NT2/D1 (cell line): ENCODE results near the gene KRT4.
A peak's percentile ranks its signal among the peaks of the same experiment; 100 is the strongest.
"Not testable (repeated sequence)": the region's sequence is repeated elsewhere in the genome, so short reads cannot be mapped to it uniquely, and the experiment has no call there.

Source experiments
- DNase-seq: peaks from one replicate; pipeline ENCODE4 v3.0.0-alpha.2; 2011; ENCODE audit warnings: low read depth, low spot score
- H3K27me3 ChIP-seq: 2 replicates; pipeline ENCODE4 v1.6.0; 2011; ENCODE audit warnings: mild to moderate bottlenecking; ENCODE audit not compliant: insufficient read length, insufficient read depth
- H3K36me3 ChIP-seq: 2 replicates; pipeline ENCODE4 v1.6.1; 2011; ENCODE audit warnings: mild to moderate bottlenecking, low read length, mixed read lengths; ENCODE audit not compliant: insufficient read depth, insufficient read length
- H3K4me1 ChIP-seq: 2 replicates; pipeline ENCODE4 v1.5.1; 2011; ENCODE audit not compliant: insufficient read depth, insufficient read length
- H3K4me3 ChIP-seq: 2 replicates; pipeline ENCODE4 v1.5.1; 2011; ENCODE audit warnings: low read depth; ENCODE audit not compliant: insufficient read length
- H3K9ac ChIP-seq: 2 replicates; pipeline ENCODE4 v1.6.0; 2011; ENCODE audit warnings: low read depth; ENCODE audit not compliant: insufficient read length
- H3K9me3 ChIP-seq: 2 replicates; pipeline ENCODE4 v1.5.1; 2011; ENCODE audit warnings: mild to moderate bottlenecking, low read length; ENCODE audit not compliant: insufficient read depth
- SUZ12 ChIP-seq: IDR thresholded peaks from 2 replicates; pipeline ENCODE4 v1.6.1; 2011; ENCODE audit not compliant: insufficient read length, insufficient read depth; ENCODE audit errors: extremely low read depth
- YY1 ChIP-seq: IDR thresholded peaks from 2 replicates; pipeline ENCODE4 v1.6.1; 2011; ENCODE audit not compliant: insufficient read length, insufficient read depth
- ZNF274 ChIP-seq: IDR thresholded peaks from 2 replicates; pipeline ENCODE4 v1.6.1; 2011; ENCODE audit warnings: mild to moderate bottlenecking, low read depth, low read length

Gene KRT4

GRCh38 chr12:52796839-52797528 is 16.9 kb downstream of the KRT4 start:
- Histone ChIP-seq H3K9ac (no peak overlapping the region), H3K36me3 (no peaks in the 10 kb centered on the region), H3K9me3 (no peaks in the 10 kb centered on the region), H3K4me1 (peaks cover 13% of the 10 kb centered on the region), H3K27me3 (no peaks in the 10 kb centered on the region), H3K4me3 (no peak overlapping the region)
- no peak for TF ChIP-seq YY1
- TF ChIP-seq SUZ12, result no peak
- TF ChIP-seq ZNF274, result no peak
- DNase-seq, result no peak

GRCh38 chr12:52796429-52796794 is 17.5 kb downstream of the KRT4 start:
- Histone ChIP-seq H3K4me3 (no peak overlapping the region), H3K9me3 (no peaks in the 10 kb centered on the region), H3K36me3 (no peaks in the 10 kb centered on the region), H3K4me1 (peaks cover 13% of the 10 kb centered on the region), H3K9ac (no peak overlapping the region), H3K27me3 (no peaks in the 10 kb centered on the region)
- TF ChIP-seq SUZ12 (no peak), YY1 (no peak), ZNF274 (no peak)
- no peak for DNase-seq

GRCh38 chr12:52795694-52796428 is 18.1 kb downstream of the KRT4 start, which contains the start of gene KRT3:
Gene KRT3 (minus strand): TSS chr12:52796117. CDS start chr12:52796042, 75 bp downstream.
- Histone ChIP-seq H3K4me3 (no peak within 1 kb of the TSS), H3K4me1 (peaks cover 13% of the 10 kb centered on the region), H3K9me3 (no peaks in the 10 kb centered on the region), H3K27me3 (no peaks in the 10 kb centered on the region), H3K36me3 (no peaks in the 10 kb centered on the region), H3K9ac (no peak within 1 kb of the TSS)
- DNase-seq, result no peak
- TF ChIP-seq ZNF274 (no peak), SUZ12 (no peak), YY1 (no peak)

GRCh38 chr12:52795332-52795674 is 18.6 kb downstream of the KRT4 start:
- H3K4me3 ChIP-seq, H3K27me3 ChIP-seq, H3K9ac ChIP-seq, H3K36me3 ChIP-seq, DNase-seq, H3K9me3 ChIP-seq: not testable (repeated sequence)
- peaks cover 14% of the 10 kb centered on the region for H3K4me1 ChIP-seq

GRCh38 chr12:52794479-52795331 is 19.2 kb downstream of the KRT4 start:
- H3K4me3 ChIP-seq, result no peak overlapping the region
- DNase-seq, result peak; percentile 33
- TF ChIP-seq ZNF274, result no peak
- TF ChIP-seq YY1, result no peak
- no peak for TF ChIP-seq SUZ12
- H3K4me1 ChIP-seq, result peaks cover 13% of the 10 kb centered on the region
- H3K36me3 ChIP-seq, result no peaks in the 10 kb centered on the region
- H3K9ac ChIP-seq, result no peak overlapping the region
- no peaks in the 10 kb centered on the region for H3K27me3 ChIP-seq
- no peaks in the 10 kb centered on the region for H3K9me3 ChIP-seq

GRCh38 chr12:52792185-52793029 is 21.5 kb downstream of the KRT4 start:
- peaks cover 4% of the 10 kb centered on the region for H3K27me3 ChIP-seq
- no peak for TF ChIP-seq SUZ12
- TF ChIP-seq ZNF274, result no peak
- no peak for TF ChIP-seq YY1
- no peak overlapping the region for H3K9ac ChIP-seq
- H3K4me1 ChIP-seq, result peaks cover 9% of the 10 kb centered on the region
- DNase-seq, result no peak
- no peak overlapping the region for H3K4me3 ChIP-seq
- H3K36me3 ChIP-seq, result no peaks in the 10 kb centered on the region
- H3K9me3 ChIP-seq, result no peaks in the 10 kb centered on the region
